K562 (cell line): ENCODE measurements around the gene ITGA3. TPM values are rescaled to one million over a fixed set of nuclear protein-coding genes. Genes with fewer than 3 reads are reported as not detected.

Experiments
- BCL6 ChIP-seq: fragments of 250-450 bp; sonication (Bioruptor Pico); IDR thresholded peaks from 2 replicates; pipeline ENCODE4 v1.4.0; 2020
- CBX3 ChIP-seq, 2 experiments: IDR thresholded peaks; 1 replicate in 1 of 2; 2 replicates in 1 of 2; pipeline ENCODE4 v1.6.1; 2012; ENCODE audit warnings: inconsistent platforms in 2 of 2, low read length in 2 of 2, borderline replicate concordance in 1 of 2, control low read depth in 1 of 2
- HDAC1 ChIP-seq, 2 experiments: fragments of 450-650 bp; IDR thresholded peaks; 2 replicates each; pipeline ENCODE4 v1.6.1; 2016 to 2017; ENCODE audit warnings: inconsistent platforms in 1 of 2, mild to moderate bottlenecking in 1 of 2, moderate library complexity in 1 of 2
- HEY1 ChIP-seq: fragments of 250-450 bp; sonication (Bioruptor Pico); IDR thresholded peaks from 2 replicates; pipeline ENCODE4 v1.5.0; 2020; ENCODE audit warnings: mild to moderate bottlenecking, moderate library complexity, borderline replicate concordance
- HLTF ChIP-seq: fragments of 450-650 bp; IDR thresholded peaks from 2 replicates; pipeline ENCODE4 v1.6.1; 2016
- THAP7 ChIP-seq: fragments of 250-450 bp; sonication (Bioruptor Pico); IDR thresholded peaks from 2 replicates; pipeline ENCODE4 v1.5.0; 2021
- TRIM25 ChIP-seq: fragments of 450-650 bp; IDR thresholded peaks from 2 replicates; pipeline ENCODE4 v1.7.0; 2016; ENCODE audit warnings: borderline replicate concordance
- ZNF347 ChIP-seq: fragments of 450-650 bp; formaldehyde crosslinking; IDR thresholded peaks from 2 replicates; pipeline ENCODE4 v1.4.0; 2020; ENCODE audit warnings: low read depth, mild to moderate bottlenecking, moderate library complexity
- polyA plus RNA-seq, 8 experiments: library from polyadenylated mRNA; depleted of rRNA in 4 of 8; stranded (reverse) in 5 of 8; unstranded in 3 of 8; fragments of >200 nt; fragmentation: Nextera tagmentation in 2 of 8; fragmentation: Illumina TruSeq in 1 of 8; extraction: Ambion mirVana in 2 of 8; extraction: Trizol in 1 of 8; gene quantifications; 2 replicates each; pipeline versions ENCODE4 v1.2.1 to v1.2.3, GENCODE V29; 2011 to 2014; ENCODE audit warnings: inconsistent platforms in 1 of 8, missing spikeins in 1 of 8
- total RNA-seq, 7 experiments: library from RNA; depleted of rRNA in 6 of 7; stranded (reverse); fragments of >200 nt in 6 of 7; fragmentation: Illumina TruSeq in 2 of 7; extraction: Trizol in 2 of 7; gene quantifications; 2 replicates each; pipeline versions ENCODE4 v1.2.1 to v1.2.3, GENCODE V29; 2011 to 2021; ENCODE audit warnings: low replicate concordance in 1 of 7
- TF ChIP-seq, protein P1 (sequence below), 2 experiments: fragments of 450-650 bp in 1 of 2; IDR thresholded peaks; 2 replicates each; pipeline ENCODE4 v1.6.1; 2011 to 2017; ENCODE audit warnings: low read depth in 2 of 2, antibody characterized with exemption in 1 of 2, borderline replicate concordance in 1 of 2, low read length in 1 of 2, mild to moderate bottlenecking in 1 of 2, mixed read lengths in 1 of 2; ENCODE audit not compliant: control insufficient read depth in 1 of 2
- TF ChIP-seq, protein P2 (sequence below): sonication (generic); formaldehyde crosslinking; IDR thresholded peaks from 2 replicates; pipeline ENCODE4 v1.8.0; 2023; ENCODE audit warnings: mild to moderate bottlenecking, missing genetic modification reagents
- TF ChIP-seq, protein P3 (sequence below): fragments of 450-650 bp; IDR thresholded peaks from 2 replicates; pipeline ENCODE4 v1.6.1; 2016; ENCODE audit warnings: low read depth

ITGA3 gene
- total and polyA plus RNA-seq, 9 of the 15 experiments (the other 6 are each of a cell fraction or from before 2014, with no cell fraction given), result 0.03 to 0.75 (median 0.14) TPM; not detected in 2

GRCh38 chr17:50117202-50118051 lies 61.5 kb downstream of the ITGA3 start (continued):
- TF ChIP-seq CBX3 (IDR thresholded peaks at IDR 0.05; ENCODE audit: borderline replicate concordance in 1 of 2, low read length in 2 of 2), result no peak
- TF ChIP-seq, protein P1, sequence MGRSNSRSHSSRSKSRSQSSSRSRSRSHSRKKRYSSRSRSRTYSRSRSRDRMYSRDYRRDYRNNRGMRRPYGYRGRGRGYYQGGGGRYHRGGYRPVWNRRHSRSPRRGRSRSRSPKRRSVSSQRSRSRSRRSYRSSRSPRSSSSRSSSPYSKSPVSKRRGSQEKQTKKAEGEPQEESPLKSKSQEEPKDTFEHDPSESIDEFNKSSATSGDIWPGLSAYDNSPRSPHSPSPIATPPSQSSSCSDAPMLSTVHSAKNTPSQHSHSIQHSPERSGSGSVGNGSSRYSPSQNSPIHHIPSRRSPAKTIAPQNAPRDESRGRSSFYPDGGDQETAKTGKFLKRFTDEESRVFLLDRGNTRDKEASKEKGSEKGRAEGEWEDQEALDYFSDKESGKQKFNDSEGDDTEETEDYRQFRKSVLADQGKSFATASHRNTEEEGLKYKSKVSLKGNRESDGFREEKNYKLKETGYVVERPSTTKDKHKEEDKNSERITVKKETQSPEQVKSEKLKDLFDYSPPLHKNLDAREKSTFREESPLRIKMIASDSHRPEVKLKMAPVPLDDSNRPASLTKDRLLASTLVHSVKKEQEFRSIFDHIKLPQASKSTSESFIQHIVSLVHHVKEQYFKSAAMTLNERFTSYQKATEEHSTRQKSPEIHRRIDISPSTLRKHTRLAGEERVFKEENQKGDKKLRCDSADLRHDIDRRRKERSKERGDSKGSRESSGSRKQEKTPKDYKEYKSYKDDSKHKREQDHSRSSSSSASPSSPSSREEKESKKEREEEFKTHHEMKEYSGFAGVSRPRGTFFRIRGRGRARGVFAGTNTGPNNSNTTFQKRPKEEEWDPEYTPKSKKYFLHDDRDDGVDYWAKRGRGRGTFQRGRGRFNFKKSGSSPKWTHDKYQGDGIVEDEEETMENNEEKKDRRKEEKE (IDR thresholded peaks at IDR 0.05; ENCODE audit: borderline replicate concordance in 1 of 2, control insufficient read depth in 1 of 2, low read depth in 2 of 2, low read length in 1 of 2), result no peak
- no peak for TF ChIP-seq THAP7 (CRISPR knock-in tag)
- TF ChIP-seq TRIM25, result no peak
- TF ChIP-seq, protein P2, sequence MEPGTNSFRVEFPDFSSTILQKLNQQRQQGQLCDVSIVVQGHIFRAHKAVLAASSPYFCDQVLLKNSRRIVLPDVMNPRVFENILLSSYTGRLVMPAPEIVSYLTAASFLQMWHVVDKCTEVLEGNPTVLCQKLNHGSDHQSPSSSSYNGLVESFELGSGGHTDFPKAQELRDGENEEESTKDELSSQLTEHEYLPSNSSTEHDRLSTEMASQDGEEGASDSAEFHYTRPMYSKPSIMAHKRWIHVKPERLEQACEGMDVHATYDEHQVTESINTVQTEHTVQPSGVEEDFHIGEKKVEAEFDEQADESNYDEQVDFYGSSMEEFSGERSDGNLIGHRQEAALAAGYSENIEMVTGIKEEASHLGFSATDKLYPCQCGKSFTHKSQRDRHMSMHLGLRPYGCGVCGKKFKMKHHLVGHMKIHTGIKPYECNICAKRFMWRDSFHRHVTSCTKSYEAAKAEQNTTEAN (CRISPR knock-in tag), result no peak
- no peak for TF ChIP-seq HDAC1 (IDR thresholded peaks at IDR 0.05)
- TF ChIP-seq, protein P3, sequence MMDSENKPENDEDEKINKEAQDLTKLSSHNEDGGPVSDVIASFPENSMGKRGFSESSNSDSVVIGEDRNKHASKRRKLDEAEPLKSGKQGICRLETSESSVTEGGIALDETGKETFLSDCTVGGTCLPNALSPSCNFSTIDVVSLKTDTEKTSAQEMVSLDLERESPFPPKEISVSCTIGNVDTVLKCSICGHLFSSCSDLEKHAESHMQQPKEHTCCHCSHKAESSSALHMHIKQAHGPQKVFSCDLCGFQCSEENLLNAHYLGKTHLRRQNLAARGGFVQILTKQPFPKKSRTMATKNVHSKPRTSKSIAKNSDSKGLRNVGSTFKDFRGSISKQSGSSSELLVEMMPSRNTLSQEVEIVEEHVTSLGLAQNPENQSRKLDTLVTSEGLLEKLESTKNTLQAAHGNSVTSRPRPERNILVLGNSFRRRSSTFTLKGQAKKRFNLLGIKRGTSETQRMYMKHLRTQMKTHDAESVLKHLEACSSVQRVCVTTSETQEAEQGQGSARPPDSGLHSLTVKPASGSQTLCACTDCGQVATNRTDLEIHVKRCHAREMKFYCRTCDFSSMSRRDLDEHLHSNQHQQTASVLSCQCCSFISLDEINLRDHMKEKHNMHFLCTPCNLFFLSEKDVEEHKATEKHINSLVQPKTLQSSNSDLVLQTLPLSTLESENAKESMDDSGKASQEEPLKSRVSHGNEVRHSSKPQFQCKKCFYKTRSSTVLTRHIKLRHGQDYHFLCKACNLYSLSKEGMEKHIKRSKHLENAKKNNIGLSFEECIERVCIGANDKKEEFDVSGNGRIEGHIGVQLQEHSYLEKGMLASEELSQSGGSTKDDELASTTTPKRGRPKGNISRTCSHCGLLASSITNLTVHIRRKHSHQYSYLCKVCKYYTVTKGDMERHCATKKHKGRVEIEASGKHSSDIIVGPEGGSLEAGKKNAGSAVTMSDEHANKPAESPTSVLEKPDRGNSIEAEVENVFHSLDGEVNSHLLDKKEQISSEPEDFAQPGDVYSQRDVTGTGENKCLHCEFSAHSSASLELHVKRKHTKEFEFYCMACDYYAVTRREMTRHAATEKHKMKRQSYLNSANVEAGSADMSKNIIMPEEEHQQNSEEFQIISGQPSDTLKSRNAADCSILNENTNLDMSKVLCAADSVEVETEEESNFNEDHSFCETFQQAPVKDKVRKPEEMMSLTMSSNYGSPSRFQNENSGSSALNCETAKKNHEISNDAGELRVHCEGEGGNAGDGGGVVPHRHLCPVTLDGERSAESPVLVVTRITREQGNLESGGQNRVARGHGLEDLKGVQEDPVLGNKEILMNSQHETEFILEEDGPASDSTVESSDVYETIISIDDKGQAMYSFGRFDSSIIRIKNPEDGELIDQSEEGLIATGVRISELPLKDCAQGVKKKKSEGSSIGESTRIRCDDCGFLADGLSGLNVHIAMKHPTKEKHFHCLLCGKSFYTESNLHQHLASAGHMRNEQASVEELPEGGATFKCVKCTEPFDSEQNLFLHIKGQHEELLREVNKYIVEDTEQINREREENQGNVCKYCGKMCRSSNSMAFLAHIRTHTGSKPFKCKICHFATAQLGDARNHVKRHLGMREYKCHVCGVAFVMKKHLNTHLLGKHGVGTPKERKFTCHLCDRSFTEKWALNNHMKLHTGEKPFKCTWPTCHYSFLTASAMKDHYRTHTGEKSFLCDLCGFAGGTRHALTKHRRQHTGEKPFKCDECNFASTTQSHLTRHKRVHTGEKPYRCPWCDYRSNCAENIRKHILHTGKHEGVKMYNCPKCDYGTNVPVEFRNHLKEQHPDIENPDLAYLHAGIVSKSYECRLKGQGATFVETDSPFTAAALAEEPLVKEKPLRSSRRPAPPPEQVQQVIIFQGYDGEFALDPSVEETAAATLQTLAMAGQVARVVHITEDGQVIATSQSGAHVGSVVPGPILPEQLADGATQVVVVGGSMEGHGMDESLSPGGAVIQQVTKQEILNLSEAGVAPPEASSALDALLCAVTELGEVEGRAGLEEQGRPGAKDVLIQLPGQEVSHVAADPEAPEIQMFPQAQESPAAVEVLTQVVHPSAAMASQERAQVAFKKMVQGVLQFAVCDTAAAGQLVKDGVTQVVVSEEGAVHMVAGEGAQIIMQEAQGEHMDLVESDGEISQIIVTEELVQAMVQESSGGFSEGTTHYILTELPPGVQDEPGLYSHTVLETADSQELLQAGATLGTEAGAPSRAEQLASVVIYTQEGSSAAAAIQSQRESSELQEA, result no peak
- no peak for TF ChIP-seq BCL6 (CRISPR knock-in tag)
- no peak for TF ChIP-seq ZNF347 (CRISPR knock-in tag)
- TF ChIP-seq HEY1 (CRISPR knock-in tag), result no peak
- no peak for TF ChIP-seq HLTF
